ENCODE data around the gene LILRA5.
"Not testable (repeated sequence)": the region's sequence is repeated elsewhere in the genome, so short reads cannot be mapped to it uniquely, and the experiment has no call there.

DNA sequence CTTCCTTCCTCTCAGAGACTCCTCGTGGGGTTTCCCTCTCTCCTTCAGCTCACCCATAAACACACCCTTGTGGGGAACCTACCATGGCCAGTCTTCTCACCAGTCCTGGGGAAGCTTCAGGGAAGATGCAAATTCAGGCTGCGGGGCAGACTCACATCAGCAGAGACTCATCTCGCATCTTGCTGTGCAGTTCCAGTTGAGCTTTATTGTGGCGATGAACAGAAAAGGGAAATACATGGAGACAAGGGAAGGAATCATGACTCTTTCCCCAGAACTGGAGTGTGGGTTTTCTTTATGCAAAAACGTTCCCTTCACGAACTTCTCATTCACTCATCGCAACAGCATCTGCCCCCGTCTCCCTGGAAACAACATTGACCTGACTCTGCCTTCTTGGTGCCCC is 23.8 kb downstream of the LILRA5 start:
- TF ChIP-seq, protein P1, sequence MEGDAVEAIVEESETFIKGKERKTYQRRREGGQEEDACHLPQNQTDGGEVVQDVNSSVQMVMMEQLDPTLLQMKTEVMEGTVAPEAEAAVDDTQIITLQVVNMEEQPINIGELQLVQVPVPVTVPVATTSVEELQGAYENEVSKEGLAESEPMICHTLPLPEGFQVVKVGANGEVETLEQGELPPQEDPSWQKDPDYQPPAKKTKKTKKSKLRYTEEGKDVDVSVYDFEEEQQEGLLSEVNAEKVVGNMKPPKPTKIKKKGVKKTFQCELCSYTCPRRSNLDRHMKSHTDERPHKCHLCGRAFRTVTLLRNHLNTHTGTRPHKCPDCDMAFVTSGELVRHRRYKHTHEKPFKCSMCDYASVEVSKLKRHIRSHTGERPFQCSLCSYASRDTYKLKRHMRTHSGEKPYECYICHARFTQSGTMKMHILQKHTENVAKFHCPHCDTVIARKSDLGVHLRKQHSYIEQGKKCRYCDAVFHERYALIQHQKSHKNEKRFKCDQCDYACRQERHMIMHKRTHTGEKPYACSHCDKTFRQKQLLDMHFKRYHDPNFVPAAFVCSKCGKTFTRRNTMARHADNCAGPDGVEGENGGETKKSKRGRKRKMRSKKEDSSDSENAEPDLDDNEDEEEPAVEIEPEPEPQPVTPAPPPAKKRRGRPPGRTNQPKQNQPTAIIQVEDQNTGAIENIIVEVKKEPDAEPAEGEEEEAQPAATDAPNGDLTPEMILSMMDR (IDR thresholded peaks at IDR 0.05): not testable (repeated sequence)
- TF ChIP-seq EZH2 (IDR thresholded peaks at IDR 0.05; ENCODE audit: borderline replicate concordance, insufficient read depth, low read depth, low read length, poor library complexity, severe bottlenecking): not testable (repeated sequence)
